ENCODE measurements around the gene SMOC1.

DNA sequence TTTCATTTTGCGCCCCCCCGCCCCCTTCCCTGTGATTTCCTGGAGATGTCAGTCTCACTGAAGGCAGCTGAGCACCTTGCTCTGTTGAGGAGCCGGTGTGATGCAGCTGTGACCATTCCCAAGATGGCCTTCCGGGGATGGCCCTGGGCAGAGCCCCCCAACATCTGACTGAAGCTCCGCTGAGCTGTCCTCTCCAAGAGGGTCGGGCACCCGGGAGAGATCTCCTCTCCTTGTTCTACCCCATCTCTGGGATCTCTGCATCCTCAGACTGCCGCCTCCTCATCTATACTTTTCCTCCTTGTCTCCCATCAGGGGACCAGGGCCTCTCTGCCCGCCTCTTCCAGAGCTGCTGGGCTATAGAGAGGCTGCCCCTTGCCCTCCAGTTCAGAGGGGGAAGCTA, 965 bp upstream of the SMOC1 start:
- TF ChIP-seq CTCF (conservative IDR thresholded peaks at IDR 0.05; ENCODE audit: low read depth, low read length) (no peak), EZH2phosphoT487 (IDR thresholded peaks at IDR 0.05; ENCODE audit: borderline replicate concordance, low read length) (no peak), EZH2 (IDR thresholded peaks at IDR 0.05; ENCODE audit: low read length, unreplicated experiment) (no peak)

Data from PC-3 (cell line).